Measurements from ENCODE around the gene XRCC1. TPM values are rescaled to one million over a fixed set of nuclear protein-coding genes. Genes with fewer than 3 reads are reported as not detected.
"Not testable (repeated sequence)": the region's sequence is repeated elsewhere in the genome, so short reads cannot be mapped to it uniquely, and the experiment has no call there.

The XRCC1 gene
- total RNA-seq, 4 donors from 2014 or later = 18.3 to 35.4 (median 25.2) TPM

DNA sequence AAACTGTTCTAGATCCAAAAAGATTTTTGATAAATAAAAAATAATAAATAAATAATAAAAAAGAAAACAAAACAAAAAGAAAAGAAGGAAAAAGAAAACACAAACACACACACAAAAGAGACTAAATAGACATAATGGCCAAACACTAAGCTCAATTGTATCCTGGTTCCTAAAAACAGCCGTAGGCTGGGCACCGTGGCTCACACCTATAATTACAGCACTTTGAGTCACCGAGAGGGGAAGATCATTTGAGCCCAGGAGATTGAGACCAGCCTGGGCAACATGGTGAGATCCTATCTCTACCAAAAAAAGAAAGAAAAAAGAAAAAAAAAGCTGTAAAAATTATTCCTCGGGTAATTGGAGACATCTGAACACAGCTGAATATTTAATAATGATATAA lies 57.3 kb downstream of the XRCC1 start:
- H3K4me3 ChIP-seq = no peak overlapping the region
- no peak overlapping the region for H3K27ac ChIP-seq
- DNase-seq (ENCODE audit: low spot score in 2 of 2) = no peak
- no peaks in the 10 kb centered on the region for H3K9me3 ChIP-seq
- TF ChIP-seq EP300 (IDR thresholded peaks at IDR 0.05) (no peak), POLR2AphosphoS5 (IDR thresholded peaks at IDR 0.05) (no peak), POLR2A (IDR thresholded peaks at IDR 0.05) (no peak)
- TF ChIP-seq, protein P1, sequence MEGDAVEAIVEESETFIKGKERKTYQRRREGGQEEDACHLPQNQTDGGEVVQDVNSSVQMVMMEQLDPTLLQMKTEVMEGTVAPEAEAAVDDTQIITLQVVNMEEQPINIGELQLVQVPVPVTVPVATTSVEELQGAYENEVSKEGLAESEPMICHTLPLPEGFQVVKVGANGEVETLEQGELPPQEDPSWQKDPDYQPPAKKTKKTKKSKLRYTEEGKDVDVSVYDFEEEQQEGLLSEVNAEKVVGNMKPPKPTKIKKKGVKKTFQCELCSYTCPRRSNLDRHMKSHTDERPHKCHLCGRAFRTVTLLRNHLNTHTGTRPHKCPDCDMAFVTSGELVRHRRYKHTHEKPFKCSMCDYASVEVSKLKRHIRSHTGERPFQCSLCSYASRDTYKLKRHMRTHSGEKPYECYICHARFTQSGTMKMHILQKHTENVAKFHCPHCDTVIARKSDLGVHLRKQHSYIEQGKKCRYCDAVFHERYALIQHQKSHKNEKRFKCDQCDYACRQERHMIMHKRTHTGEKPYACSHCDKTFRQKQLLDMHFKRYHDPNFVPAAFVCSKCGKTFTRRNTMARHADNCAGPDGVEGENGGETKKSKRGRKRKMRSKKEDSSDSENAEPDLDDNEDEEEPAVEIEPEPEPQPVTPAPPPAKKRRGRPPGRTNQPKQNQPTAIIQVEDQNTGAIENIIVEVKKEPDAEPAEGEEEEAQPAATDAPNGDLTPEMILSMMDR (IDR thresholded peaks at IDR 0.05) = no peak
- H3K4me1 ChIP-seq = peaks cover 10% of the 10 kb centered on the region
- peaks cover 2% of the 10 kb centered on the region for H3K36me3 ChIP-seq
- H3K27me3 ChIP-seq = no peaks in the 10 kb centered on the region
- 49% methylated on average over 4 of the region's 4 CpGs for WGBS

DNA sequence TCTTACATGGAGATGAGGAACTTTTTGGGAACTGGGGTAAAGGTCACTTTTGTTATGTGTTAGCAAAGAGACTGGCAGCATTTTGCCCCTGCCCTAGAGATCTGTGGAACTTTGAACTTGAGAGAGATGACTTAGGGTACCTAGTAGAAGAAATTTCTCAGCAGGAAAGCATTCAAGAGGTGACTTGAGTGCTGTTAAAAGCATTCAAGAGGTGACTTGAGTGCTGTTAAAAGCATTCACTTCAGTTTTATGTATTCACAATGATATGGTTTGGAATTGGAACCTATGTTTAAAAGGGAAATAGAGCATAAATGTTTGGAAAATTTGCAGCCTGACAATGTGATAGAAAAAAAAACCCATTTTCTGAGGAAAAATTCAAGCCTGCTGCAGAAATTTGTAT lies 62.9 kb downstream of the XRCC1 start:
- not testable (repeated sequence) for H3K27me3 ChIP-seq; DNase-seq (ENCODE audit: low spot score in 2 of 2)
- peaks cover 22% of the 10 kb centered on the region for H3K36me3 ChIP-seq

GRCh38 chr19:43511324-43511723 lies 64.0 kb downstream of the XRCC1 start:
- DNase-seq (ENCODE audit: low spot score in 2 of 2) = no peak
- H3K36me3 ChIP-seq = peaks cover 22% of the 10 kb centered on the region
- no peaks in the 10 kb centered on the region for H3K27me3 ChIP-seq
- no peaks in the 10 kb centered on the region for H3K4me1 ChIP-seq
- no peaks in the 10 kb centered on the region for H3K9me3 ChIP-seq
- H3K27ac ChIP-seq = no peak overlapping the region
- TF ChIP-seq, protein P1 (IDR thresholded peaks at IDR 0.05) = no peak
- TF ChIP-seq POLR2A (IDR thresholded peaks at IDR 0.05) = no peak
- TF ChIP-seq POLR2AphosphoS5 (IDR thresholded peaks at IDR 0.05) = no peak
- no peak for TF ChIP-seq EP300 (IDR thresholded peaks at IDR 0.05)
- no peak overlapping the region for H3K4me3 ChIP-seq
- 94% methylated on average over 5 of the region's 5 CpGs for WGBS

More for the DNA sequence above, 62.9 kb downstream of the XRCC1 start:
- H3K4me1 ChIP-seq, H3K4me3 ChIP-seq, H3K27ac ChIP-seq, H3K9me3 ChIP-seq: not testable (repeated sequence)

DNA sequence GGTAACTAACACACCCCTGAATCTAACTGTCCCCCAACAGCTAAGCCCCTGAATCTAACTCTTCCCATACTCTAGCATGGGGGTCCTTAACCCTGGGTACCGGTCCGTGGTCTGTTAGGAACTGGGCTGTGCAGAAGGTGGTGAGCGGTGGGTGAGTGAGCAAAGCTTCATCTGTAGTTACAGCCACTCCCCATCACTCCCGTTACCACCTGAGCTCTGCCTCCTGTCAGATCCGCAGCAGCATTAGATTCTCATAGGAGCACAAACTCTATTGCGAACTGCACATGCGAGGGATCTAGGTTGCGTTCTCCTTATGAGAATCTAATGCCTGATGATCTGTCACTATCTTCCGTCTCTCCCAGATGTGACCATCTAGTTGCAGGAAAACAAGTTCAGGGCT lies 64.6 kb downstream of the XRCC1 start:
- WGBS = 91% methylated on average over 9 of the region's 9 CpGs
- no peak for DNase-seq (ENCODE audit: low spot score in 2 of 2)
- Histone ChIP-seq H3K9me3 (no peaks in the 10 kb centered on the region), H3K27ac (no peak overlapping the region), H3K36me3 (peaks cover 22% of the 10 kb centered on the region), H3K27me3 (no peaks in the 10 kb centered on the region), H3K4me3 (no peak overlapping the region), H3K4me1 (no peaks in the 10 kb centered on the region)
- TF ChIP-seq POLR2A (IDR thresholded peaks at IDR 0.05) (no peak), POLR2AphosphoS5 (IDR thresholded peaks at IDR 0.05) (no peak), EP300 (IDR thresholded peaks at IDR 0.05) (no peak)
- TF ChIP-seq, protein P1 (IDR thresholded peaks at IDR 0.05) = no peak

- no peaks in the 10 kb centered on the region for H3K27me3 ChIP-seq
- 93% methylated on average over 2 of the region's 2 CpGs for WGBS
- no peak overlapping the region for H3K4me3 ChIP-seq
- H3K9me3 ChIP-seq = no peaks in the 10 kb centered on the region
- DNase-seq (ENCODE audit: low spot score in 2 of 2) = no peak
- peaks cover 16% of the 10 kb centered on the region for H3K4me1 ChIP-seq
- peaks cover 19% of the 10 kb centered on the region for H3K36me3 ChIP-seq
- TF ChIP-seq EP300 (IDR thresholded peaks at IDR 0.05) (no peak), POLR2A (IDR thresholded peaks at IDR 0.05) (no peak), POLR2AphosphoS5 (IDR thresholded peaks at IDR 0.05) (no peak)
- TF ChIP-seq, protein P1 (IDR thresholded peaks at IDR 0.05) = no peak
- H3K27ac ChIP-seq = no peak overlapping the region
Observed at GRCh38 chr19:43507880-43508279, 67.4 kb downstream of the XRCC1 start.

DNA sequence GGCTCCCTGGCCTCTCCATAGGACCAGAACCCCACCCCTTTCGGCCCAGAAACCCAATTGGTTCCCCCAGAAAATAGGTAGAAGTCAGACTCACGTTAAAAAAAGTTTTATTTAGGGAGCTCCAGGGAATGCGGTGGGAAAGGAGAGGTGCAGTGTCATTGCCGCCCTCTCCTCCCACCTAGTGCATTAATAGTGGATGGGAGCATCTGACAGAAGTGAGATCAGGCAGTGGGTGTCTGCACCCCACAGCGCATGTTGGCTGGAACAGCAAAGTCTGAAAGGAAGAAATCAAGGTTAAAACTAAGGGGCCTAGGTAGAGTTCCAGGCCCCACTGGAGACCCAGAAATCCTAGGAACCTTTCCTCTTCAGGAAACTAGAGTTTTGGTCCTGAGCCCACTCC lies 68.7 kb downstream of the XRCC1 start:
- DNase-seq (ENCODE audit: low spot score in 2 of 2) = no peak
- Histone ChIP-seq H3K27me3 (no peaks in the 10 kb centered on the region), H3K4me3 (no peak overlapping the region), H3K36me3 (peaks cover 22% of the 10 kb centered on the region), H3K9me3 (no peaks in the 10 kb centered on the region), H3K27ac (no peak overlapping the region), H3K4me1 (peaks cover 28% of the 10 kb centered on the region)
- TF ChIP-seq, protein P1 (IDR thresholded peaks at IDR 0.05) = no peak
- TF ChIP-seq POLR2A (IDR thresholded peaks at IDR 0.05) (no peak), EP300 (IDR thresholded peaks at IDR 0.05) (no peak), POLR2AphosphoS5 (IDR thresholded peaks at IDR 0.05) (no peak)
- WGBS = 90% methylated on average over 5 of the region's 5 CpGs
